Subcutaneous adipose tissue (tissue), 4 donors: ENCODE results near the gene NDUFAF5. TPM values are rescaled to one million over a fixed set of nuclear protein-coding genes. Genes with fewer than 3 reads are reported as not detected.

Experiments
- total RNA-seq, 4 donors: library from RNA; depleted of rRNA; stranded (reverse); fragments of >200 nt; gene quantifications; one replicate each; pipeline ENCODE4 v1.1.0, GENCODE V29; 2016
- TF ChIP-seq, protein P1 (sequence below): fragments of 450-650 bp; IDR thresholded peaks from one replicate; pipeline ENCODE4 v1.5.1; 2016; ENCODE audit warnings: low read depth, mild to moderate bottlenecking, control low read depth, antibody characterized with exemption, moderate library complexity

Gene NDUFAF5
- total RNA-seq, 4 donors from 2014 or later: 12.3 to 42.4 (median 26.9) TPM

DNA sequence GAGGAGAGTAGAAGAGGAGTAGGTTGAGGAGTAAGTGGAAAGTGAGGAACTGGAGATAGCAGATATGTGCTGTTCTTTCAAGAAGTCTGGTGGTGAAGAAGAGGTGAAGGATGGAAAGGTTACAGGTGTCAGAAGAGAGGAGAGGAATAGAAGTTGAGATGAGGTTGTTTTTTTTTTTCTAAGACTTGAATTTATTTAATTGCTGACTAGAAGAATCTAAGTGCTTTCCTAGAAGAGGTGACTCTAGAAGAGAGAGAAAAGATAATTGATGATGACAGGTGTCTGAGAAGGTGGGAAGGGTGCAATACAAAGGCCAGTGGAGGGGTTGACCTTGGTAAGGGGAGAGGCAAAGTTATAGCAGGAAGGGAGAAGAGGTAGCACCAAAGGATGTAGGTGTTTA is 25.6 kb downstream of the NDUFAF5 start:
- TF ChIP-seq, protein P1, sequence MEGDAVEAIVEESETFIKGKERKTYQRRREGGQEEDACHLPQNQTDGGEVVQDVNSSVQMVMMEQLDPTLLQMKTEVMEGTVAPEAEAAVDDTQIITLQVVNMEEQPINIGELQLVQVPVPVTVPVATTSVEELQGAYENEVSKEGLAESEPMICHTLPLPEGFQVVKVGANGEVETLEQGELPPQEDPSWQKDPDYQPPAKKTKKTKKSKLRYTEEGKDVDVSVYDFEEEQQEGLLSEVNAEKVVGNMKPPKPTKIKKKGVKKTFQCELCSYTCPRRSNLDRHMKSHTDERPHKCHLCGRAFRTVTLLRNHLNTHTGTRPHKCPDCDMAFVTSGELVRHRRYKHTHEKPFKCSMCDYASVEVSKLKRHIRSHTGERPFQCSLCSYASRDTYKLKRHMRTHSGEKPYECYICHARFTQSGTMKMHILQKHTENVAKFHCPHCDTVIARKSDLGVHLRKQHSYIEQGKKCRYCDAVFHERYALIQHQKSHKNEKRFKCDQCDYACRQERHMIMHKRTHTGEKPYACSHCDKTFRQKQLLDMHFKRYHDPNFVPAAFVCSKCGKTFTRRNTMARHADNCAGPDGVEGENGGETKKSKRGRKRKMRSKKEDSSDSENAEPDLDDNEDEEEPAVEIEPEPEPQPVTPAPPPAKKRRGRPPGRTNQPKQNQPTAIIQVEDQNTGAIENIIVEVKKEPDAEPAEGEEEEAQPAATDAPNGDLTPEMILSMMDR: no peak

DNA sequence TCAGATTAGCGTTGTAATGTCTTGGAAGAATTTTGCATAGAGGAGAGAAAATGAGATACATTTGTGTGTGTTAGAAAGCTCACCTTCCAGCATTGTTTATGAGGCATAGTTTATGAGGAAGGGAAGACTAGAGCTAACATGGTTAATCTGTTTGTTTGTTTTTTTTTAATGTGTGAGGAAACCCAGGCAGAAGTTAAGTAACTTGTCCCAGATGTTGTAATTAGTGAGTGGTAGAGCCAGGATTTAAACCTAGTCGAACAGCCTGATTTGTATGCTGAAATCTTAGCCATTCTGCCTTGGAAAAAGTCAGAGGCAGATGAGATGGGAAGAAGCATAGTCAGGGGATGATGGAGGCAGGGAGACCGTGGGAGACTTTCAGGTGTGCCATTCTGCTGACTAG is 29.1 kb downstream of the NDUFAF5 start:
- TF ChIP-seq, protein P1: no peak

DNA sequence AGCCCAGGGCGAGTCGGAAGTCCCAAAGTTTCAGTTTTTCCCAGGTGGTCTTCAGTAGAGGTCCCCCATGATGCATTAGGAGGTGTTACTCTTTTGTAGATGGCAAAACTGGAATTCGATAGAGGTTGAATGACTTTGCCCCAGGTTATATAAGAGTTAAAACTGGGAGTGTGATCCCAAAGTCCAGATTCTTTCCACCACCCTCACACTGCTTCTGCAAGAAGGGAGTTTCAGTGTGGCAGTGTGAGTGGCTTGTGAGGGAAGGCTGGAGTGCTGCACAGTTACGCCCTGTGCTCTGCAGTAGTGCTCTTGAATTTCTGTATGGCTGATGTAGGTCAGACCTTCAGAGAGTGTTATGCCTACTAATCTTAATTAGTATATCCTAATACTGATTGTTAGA is 29.8 kb downstream of the NDUFAF5 start:
- TF ChIP-seq, protein P1: no peak

DNA sequence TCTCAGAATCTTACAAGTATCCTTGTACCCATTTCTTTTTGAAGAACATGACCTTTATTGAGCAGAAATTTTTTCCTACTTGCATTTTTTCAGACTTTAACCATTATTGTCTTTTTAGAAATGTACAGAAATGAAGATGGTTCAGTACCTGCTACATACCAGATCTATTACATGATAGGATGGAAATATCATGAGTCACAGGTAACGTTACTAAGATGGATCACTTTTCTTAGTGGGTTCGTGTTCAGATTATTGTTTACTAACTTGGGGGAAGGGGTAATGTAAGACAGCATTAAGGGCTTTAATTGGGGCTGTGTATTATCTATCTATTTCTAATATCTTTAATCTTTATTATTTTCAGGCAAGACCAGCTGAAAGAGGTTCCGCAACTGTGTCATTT is 31.9 kb downstream of the NDUFAF5 start:
- TF ChIP-seq, protein P1: no peak

DNA sequence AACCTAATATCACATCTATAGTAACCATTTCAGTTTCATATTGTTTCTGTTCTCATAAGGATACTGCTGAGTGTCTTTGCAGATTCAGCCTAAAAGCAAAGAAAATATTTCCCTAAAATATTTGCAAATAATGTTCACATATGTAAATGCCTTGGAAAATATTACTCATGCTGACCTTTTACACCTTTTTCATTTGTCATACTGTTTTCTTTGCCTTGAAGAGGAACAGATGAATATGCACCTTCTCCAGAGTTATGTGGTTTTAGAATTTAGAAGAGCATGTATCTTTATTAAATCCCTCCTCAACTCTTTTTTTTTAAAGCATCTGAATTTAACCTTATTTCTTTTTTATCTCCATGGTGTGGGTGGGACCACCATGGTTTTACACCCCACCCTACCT is 32.5 kb downstream of the NDUFAF5 start:
- TF ChIP-seq, protein P1: no peak

DNA sequence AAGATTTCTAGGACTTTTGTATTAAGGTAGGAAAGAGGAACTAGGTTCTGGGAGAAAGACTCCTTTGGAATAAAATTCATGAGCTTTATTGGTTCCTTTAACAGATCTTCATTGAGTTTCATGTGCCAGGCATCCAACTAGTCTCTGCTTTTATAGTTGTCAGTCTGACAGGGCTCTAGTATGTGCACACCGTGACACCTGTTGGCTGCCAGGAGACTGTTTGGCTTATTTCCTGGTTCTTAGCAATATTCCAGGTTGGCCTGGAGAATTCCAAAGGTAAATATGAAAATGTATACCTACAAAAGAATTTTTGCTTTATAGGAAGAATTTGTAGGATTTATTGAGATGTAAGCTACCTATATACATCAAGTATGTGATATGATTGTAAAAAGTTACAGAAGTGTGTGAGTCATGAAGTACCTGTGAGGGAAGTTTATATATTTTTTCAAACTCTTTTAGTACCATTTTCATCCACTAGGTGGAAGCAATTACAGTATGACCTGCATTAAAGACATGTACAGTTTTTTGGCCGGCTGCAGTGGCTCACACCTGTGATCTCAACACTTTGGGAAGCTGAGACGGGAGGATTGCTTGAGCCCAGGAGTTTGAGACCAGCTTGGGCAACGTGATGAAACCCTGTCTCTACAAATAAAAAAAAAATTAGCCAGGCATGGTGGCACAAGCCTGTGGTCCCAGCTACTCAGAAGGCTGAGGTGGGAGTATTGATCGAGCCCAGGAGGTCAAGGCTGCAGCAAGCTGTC is 35.2 kb downstream of the NDUFAF5 start:
- TF ChIP-seq, protein P1: no peak

DNA sequence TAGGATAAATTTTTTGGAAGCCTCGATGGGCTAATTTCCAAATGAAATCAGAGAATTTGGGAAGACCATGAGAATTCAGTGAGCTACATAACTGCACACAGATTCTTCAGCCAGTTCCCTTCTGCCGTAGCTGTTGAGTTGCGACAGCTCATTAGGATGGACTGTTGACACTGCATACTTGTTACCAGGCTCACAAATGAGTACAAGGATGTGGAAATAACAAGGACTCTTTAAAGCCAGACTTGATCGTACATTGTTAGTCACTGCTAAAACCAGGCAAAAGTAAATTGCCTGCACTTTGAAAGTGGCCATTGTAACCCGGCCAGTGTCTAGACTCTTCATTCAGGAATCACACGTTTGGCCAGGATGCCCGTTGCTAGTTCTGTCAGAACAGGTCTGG is 37.0 kb downstream of the NDUFAF5 start:
- TF ChIP-seq, protein P1: no peak
